K562 (cell line): ENCODE data around the gene NUP214. TPM values are rescaled to one million over a fixed set of nuclear protein-coding genes. Genes with fewer than 3 reads are reported as not detected.
A peak's percentile ranks its signal among the peaks of the same experiment; 100 is the strongest.

Source experiments
- ATAC-seq: fragments of 200-7000 bp; cut with Tn5 transposase; 3 replicates; pipeline ENCODE4 v1.9.1; 2020; ENCODE audit warnings: moderate library complexity
- BruUV-seq: library from RNA; stranded (reverse); fragments of 400-500 nt; replicated peaks from 2 replicates; lab custom pipeline; 2021; lab: Mats Ljungman, UMichigan
- CTCF ChIA-PET: fragments of 300-600 bp; formaldehyde crosslinking; extraction: SDS; loops from one replicate; lab custom pipeline; 2021; ENCODE audit warnings: low intra/inter-chr PET ratio; lab: Yijun Ruan, JAX
- POLR2A ChIA-PET: fragments of 300-600, 350-650 bp; sonication (Branson Sonifier 250); formaldehyde crosslinking; extraction: SDS; loops from one replicate; lab custom pipeline; 2021; ENCODE audit warnings: antibody characterized with exemption, inconsistent platforms; lab: Yijun Ruan, JAX
- DNase-seq, 4 experiments: peaks; one replicate each; pipeline versions ENCODE4 v3.0.0 to v3.0.0-alpha.2; 2011 to 2018; ENCODE audit warnings: low spot score in 3 of 4, mixed read lengths in 3 of 4; ENCODE audit errors: extremely low read depth in 1 of 4
- FAIRE-seq: peaks from 2 replicates; lab custom pipeline; 2011; peaks lifted over from hg19 to GRCh38; lab: Jason Lieb, UNC
- H2AFZ ChIP-seq: 2 replicates; pipeline ENCODE4 v1.6.0; 2011; ENCODE audit warnings: low read depth, low read length, control low read depth, inconsistent platforms
- H3K27ac ChIP-seq: fragments of 200-600 bp; 3 replicates; pipeline ENCODE4 v1.8.0; 2011; ENCODE audit warnings: low read depth, mild to moderate bottlenecking, control low read depth, inconsistent platforms, low read length, moderate library complexity, mixed read lengths; ENCODE audit errors: extremely low read depth
- H3K27me3 ChIP-seq, 2 experiments: fragments of 300-600 bp in 1 of 2; 2 replicates in 1 of 2; 3 replicates in 1 of 2; pipeline versions ENCODE4 v1.6.0 to v1.8.0; 2011; ENCODE audit warnings: inconsistent platforms in 2 of 2, low read length in 2 of 2, mild to moderate bottlenecking in 1 of 2, mixed read lengths in 1 of 2, moderate library complexity in 1 of 2; ENCODE audit not compliant: control insufficient read depth in 2 of 2, insufficient read depth in 2 of 2
- H3K36me3 ChIP-seq: fragments of 300-600 bp; 3 replicates; pipeline ENCODE4 v1.8.0; 2011; ENCODE audit warnings: mild to moderate bottlenecking, low read length, inconsistent platforms; ENCODE audit not compliant: control insufficient read depth, insufficient read depth
- H3K4me1 ChIP-seq, 2 experiments: fragments of 200-600 bp in 1 of 2; replicated peaks in 1 of 2; 2 replicates in 1 of 2; 3 replicates in 1 of 2; pipeline versions ENCODE4 v1.5.1 to v1.8.0; 2011; ENCODE audit warnings: inconsistent platforms in 2 of 2, low read length in 2 of 2, mild to moderate bottlenecking in 1 of 2, mixed read lengths in 1 of 2, moderate library complexity in 1 of 2; ENCODE audit not compliant: control insufficient read depth in 2 of 2, insufficient read depth in 2 of 2
- H3K4me2 ChIP-seq: 2 replicates; pipeline ENCODE4 v1.6.1; 2011; ENCODE audit warnings: low read length, control low read depth, inconsistent platforms, mixed read lengths; ENCODE audit not compliant: insufficient read depth
- H3K4me3 ChIP-seq: fragments of 200-600 bp; sonication (generic), shearing (Covaris generic); 2 replicates; pipeline ENCODE4 v1.5.1; 2016; ENCODE audit warnings: control low read depth, inconsistent platforms
- H3K79me2 ChIP-seq: fragments of 200-600 bp; 3 replicates; pipeline ENCODE4 v1.8.0; 2011; ENCODE audit warnings: low read length, inconsistent platforms; ENCODE audit not compliant: control insufficient read depth, insufficient read depth
- H3K9ac ChIP-seq, 2 experiments: 2 replicates each; pipeline versions ENCODE4 v1.6.0 to v1.6.1; 2011; ENCODE audit warnings: low read depth in 2 of 2, low read length in 2 of 2, control low read depth in 1 of 2, inconsistent platforms in 1 of 2, mild to moderate bottlenecking in 1 of 2, mixed read lengths in 1 of 2; ENCODE audit not compliant: insufficient read depth in 1 of 2
- H3K9me1 ChIP-seq: one replicate; pipeline ENCODE4 v1.6.0; 2011; ENCODE audit warnings: inconsistent platforms, mild to moderate bottlenecking, low read length, moderate library complexity; ENCODE audit not compliant: control insufficient read depth, insufficient read depth
- H3K9me3 ChIP-seq: replicated peaks from 2 replicates; pipeline ENCODE4 v1.5.1; 2011; ENCODE audit warnings: low read depth, low read length, inconsistent platforms; ENCODE audit not compliant: control insufficient read depth, insufficient read depth
- H4K20me1 ChIP-seq: replicated peaks from 2 replicates; pipeline ENCODE4 v1.6.1; 2011; ENCODE audit warnings: low read length, inconsistent platforms, mixed read lengths; ENCODE audit not compliant: control insufficient read depth, insufficient read depth
- CCNT2 ChIP-seq: IDR thresholded peaks from 2 replicates; pipeline ENCODE4 v1.6.1; 2011; ENCODE audit warnings: borderline replicate concordance, low read depth, mild to moderate bottlenecking, moderate library complexity, mixed read lengths, low read length; ENCODE audit not compliant: insufficient read length; ENCODE audit errors: extremely low read depth
- CREB1 ChIP-seq, 2 experiments: sonication (generic) in 1 of 2; formaldehyde crosslinking in 1 of 2; IDR thresholded peaks; 2 replicates each; pipeline versions ENCODE4 v1.6.1 to v1.8.0; 2012 to 2022; ENCODE audit warnings: inconsistent platforms in 1 of 2, mild to moderate bottlenecking in 1 of 2, missing genetic modification reagents in 1 of 2, moderate library complexity in 1 of 2
- HDGF ChIP-seq: fragments of 450-650 bp; IDR thresholded peaks from 2 replicates; pipeline ENCODE4 v1.6.1; 2016
- PHTF2 ChIP-seq: fragments of 250-450 bp; sonication (Bioruptor Pico); IDR thresholded peaks from 2 replicates; pipeline ENCODE4 v1.5.0; 2021; ENCODE audit warnings: mild to moderate bottlenecking
- ZFP36 ChIP-seq: fragments of 150-350 bp; IDR thresholded peaks from 2 replicates; pipeline ENCODE4 v1.6.1; 2018; ENCODE audit warnings: low read length, low read depth; ENCODE audit not compliant: partially characterized antibody
- ZNF696 ChIP-seq: fragments of 250-450 bp; sonication (Bioruptor Pico); conservative IDR thresholded peaks from 2 replicates; pipeline ENCODE4 v1.4.0; 2020; ENCODE audit warnings: mild to moderate bottlenecking, moderate library complexity
- WGBS: fragments of 100-300 bp; shearing (Covaris generic); methylation state at CpG from one replicate; pipeline ENCODE4 v1.1.6; 2016; ENCODE audit warnings: low coverage, mixed read lengths; ENCODE audit not compliant: insufficient coverage; ENCODE audit errors: missing lambda C conversion rate; 5-methylcytosine and 5-hydroxymethylcytosine counted together
- in situ Hi-C: fragments of 300-500 bp; cut with MboI; formaldehyde crosslinking; loops from 4 replicates; pipeline ENCODE4 v1.15.0; 2018; ENCODE audit warnings: inconsistent platforms, mixed read lengths
- intact Hi-C: fragments of 100-400 bp; cut with micrococcal nuclease; formaldehyde crosslinking; loops from 2 replicates; pipeline ENCODE4 v1.14.2; 2022
- polyA plus RNA-seq, 8 experiments: library from polyadenylated mRNA; depleted of rRNA in 4 of 8; stranded (reverse) in 5 of 8; unstranded in 3 of 8; fragments of >200 nt; fragmentation: Nextera tagmentation in 2 of 8; fragmentation: Illumina TruSeq in 1 of 8; extraction: Ambion mirVana in 2 of 8; extraction: Trizol in 1 of 8; gene quantifications; 2 replicates each; pipeline versions ENCODE4 v1.2.1 to v1.2.3, GENCODE V29; 2011 to 2014; ENCODE audit warnings: inconsistent platforms in 1 of 8, missing spikeins in 1 of 8
- total RNA-seq, 7 experiments: library from RNA; depleted of rRNA in 6 of 7; stranded (reverse); fragments of >200 nt in 6 of 7; fragmentation: Illumina TruSeq in 2 of 7; extraction: Trizol in 2 of 7; gene quantifications; 2 replicates each; pipeline versions ENCODE4 v1.2.1 to v1.2.3, GENCODE V29; 2011 to 2021; ENCODE audit warnings: low replicate concordance in 1 of 7
- TF ChIP-seq, protein P1 (sequence below): sonication (generic); formaldehyde crosslinking; IDR thresholded peaks from 2 replicates; pipeline ENCODE4 v1.8.0; 2022; ENCODE audit warnings: missing genetic modification reagents, mild to moderate bottlenecking, moderate library complexity, borderline replicate concordance
- TF ChIP-seq, protein P2 (sequence below): fragments of 250-450 bp; sonication (Bioruptor Pico); IDR thresholded peaks from 2 replicates; pipeline ENCODE4 v1.5.0; 2021; ENCODE audit warnings: mild to moderate bottlenecking, borderline replicate concordance
- TF ChIP-seq, protein P3 (sequence below): sonication (generic); formaldehyde crosslinking; IDR thresholded peaks from 2 replicates; pipeline ENCODE4 v1.8.0; 2022; ENCODE audit warnings: missing genetic modification reagents, mild to moderate bottlenecking, borderline replicate concordance
- TF ChIP-seq, protein P4 (sequence below): fragments of 450-650 bp; IDR thresholded peaks from 2 replicates; pipeline ENCODE4 v1.7.0; 2016; ENCODE audit warnings: borderline replicate concordance

NUP214 gene
- total and polyA plus RNA-seq, 9 of the 15 experiments (the other 6 are each of a cell fraction or from before 2014, with no cell fraction given), result 56.9 to 332 (median 97.1) TPM

DNA sequence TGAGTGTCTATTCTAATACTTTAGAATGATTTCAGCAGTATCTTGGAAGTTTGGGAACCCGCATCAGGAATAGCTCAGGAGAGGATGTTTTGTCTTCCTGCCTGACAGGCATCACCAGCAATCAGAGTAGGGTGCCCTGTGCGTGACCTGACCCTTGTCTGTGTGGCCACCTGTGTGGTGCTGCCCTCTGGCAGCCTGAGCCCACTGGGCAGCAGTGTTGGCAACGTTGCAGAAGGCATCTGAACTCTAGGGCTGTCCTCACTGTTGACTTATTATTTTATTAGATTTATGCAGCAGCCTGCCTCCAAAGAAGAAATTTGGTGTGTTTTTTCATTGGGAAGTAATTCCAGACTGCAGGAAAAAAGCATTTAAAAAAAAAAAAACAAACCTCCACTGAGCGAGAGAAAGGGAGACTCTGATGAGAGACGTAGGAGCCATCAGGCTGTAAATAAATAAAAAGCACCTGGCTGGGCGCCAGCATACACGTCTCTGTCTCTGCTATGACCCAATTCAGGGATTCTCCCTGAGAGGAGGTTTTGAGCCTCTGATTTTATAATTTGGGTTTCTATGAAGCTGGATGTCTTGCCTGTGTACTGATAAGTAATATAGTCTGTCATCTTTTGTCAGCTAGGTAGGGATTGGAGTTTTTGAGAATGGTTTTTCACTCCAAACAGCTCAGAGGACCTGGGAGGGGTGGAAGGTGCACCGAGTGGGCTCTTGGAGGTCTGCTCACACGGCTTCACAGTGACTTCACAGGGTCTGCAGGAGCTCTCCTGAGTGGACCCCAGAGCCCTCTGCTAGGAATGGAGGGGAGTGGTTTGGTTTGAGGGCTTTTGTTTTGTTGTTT lies 101.9 kb downstream of the NUP214 start (continued):
- TF ChIP-seq CCNT2, result no peak
- TF ChIP-seq PHTF2 (CRISPR knock-in tag), result no peak
- no peak for TF ChIP-seq HDGF
- TF ChIP-seq, protein P1, sequence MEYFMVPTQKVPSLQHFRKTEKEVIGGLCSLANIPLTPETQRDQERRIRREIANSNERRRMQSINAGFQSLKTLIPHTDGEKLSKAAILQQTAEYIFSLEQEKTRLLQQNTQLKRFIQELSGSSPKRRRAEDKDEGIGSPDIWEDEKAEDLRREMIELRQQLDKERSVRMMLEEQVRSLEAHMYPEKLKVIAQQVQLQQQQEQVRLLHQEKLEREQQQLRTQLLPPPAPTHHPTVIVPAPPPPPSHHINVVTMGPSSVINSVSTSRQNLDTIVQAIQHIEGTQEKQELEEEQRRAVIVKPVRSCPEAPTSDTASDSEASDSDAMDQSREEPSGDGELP, result no peak

DNA sequence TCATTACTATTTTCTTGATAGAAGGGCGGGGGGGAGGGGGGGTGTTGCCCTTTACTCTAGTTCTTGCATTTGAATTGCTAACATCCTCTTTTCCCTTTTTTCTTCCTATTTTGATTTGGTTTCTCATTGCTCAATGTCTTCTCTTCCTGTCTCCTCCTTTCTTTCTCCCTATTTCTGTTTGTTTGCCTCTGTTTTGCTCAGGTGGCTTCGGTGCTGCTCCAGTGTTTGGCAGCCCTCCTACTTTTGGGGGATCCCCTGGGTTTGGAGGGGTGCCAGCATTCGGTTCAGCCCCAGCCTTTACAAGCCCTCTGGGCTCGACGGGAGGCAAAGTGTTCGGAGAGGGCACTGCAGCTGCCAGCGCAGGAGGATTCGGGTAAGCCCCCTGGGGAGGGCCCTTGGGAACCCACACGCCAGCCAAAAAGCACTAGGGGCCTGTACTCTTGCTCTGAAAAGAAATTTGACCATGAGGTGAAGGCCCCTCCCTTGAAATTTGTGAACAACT lies 102.6 kb downstream of the NUP214 start:
- intact Hi-C loops, result no loop called here
- CTCF ChIA-PET, result no interaction called here
- BruUV-seq, result no TSS peak
- TF ChIP-seq, protein P2, sequence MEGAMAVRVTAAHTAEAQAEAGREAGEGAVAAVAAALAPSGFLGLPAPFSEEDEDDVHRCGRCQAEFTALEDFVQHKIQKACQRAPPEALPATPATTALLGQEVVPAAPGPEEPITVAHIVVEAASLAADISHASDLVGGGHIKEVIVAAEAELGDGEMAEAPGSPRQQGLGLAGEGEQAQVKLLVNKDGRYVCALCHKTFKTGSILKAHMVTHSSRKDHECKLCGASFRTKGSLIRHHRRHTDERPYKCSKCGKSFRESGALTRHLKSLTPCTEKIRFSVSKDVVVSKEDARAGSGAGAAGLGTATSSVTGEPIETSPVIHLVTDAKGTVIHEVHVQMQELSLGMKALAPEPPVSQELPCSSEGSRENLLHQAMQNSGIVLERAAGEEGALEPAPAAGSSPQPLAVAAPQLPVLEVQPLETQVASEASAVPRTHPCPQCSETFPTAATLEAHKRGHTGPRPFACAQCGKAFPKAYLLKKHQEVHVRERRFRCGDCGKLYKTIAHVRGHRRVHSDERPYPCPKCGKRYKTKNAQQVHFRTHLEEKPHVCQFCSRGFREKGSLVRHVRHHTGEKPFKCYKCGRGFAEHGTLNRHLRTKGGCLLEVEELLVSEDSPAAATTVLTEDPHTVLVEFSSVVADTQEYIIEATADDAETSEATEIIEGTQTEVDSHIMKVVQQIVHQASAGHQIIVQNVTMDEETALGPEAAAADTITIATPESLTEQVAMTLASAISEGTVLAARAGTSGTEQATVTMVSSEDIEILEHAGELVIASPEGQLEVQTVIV (CRISPR knock-in tag), result no peak
- TF ChIP-seq, protein P3, sequence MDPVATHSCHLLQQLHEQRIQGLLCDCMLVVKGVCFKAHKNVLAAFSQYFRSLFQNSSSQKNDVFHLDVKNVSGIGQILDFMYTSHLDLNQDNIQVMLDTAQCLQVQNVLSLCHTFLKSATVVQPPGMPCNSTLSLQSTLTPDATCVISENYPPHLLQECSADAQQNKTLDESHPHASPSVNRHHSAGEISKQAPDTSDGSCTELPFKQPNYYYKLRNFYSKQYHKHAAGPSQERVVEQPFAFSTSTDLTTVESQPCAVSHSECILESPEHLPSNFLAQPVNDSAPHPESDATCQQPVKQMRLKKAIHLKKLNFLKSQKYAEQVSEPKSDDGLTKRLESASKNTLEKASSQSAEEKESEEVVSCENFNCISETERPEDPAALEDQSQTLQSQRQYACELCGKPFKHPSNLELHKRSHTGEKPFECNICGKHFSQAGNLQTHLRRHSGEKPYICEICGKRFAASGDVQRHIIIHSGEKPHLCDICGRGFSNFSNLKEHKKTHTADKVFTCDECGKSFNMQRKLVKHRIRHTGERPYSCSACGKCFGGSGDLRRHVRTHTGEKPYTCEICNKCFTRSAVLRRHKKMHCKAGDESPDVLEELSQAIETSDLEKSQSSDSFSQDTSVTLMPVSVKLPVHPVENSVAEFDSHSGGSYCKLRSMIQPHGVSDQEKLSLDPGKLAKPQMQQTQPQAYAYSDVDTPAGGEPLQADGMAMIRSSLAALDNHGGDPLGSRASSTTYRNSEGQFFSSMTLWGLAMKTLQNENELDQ (CRISPR knock-in tag), result no peak
- TF ChIP-seq ZFP36 (no peak), CREB1 (IDR thresholded peaks at IDR 0.05) (no peak), CREB1 (CRISPR knock-in tag; IDR thresholded peaks at IDR 0.05) (no peak), ZNF696 (CRISPR knock-in tag) (no peak)
- TF ChIP-seq, protein P4, sequence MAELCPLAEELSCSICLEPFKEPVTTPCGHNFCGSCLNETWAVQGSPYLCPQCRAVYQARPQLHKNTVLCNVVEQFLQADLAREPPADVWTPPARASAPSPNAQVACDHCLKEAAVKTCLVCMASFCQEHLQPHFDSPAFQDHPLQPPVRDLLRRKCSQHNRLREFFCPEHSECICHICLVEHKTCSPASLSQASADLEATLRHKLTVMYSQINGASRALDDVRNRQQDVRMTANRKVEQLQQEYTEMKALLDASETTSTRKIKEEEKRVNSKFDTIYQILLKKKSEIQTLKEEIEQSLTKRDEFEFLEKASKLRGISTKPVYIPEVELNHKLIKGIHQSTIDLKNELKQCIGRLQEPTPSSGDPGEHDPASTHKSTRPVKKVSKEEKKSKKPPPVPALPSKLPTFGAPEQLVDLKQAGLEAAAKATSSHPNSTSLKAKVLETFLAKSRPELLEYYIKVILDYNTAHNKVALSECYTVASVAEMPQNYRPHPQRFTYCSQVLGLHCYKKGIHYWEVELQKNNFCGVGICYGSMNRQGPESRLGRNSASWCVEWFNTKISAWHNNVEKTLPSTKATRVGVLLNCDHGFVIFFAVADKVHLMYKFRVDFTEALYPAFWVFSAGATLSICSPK, result no peak

More for the DNA sequence above, 102.6 kb downstream of the NUP214 start:
- POLR2A ChIA-PET, result interaction anchor here (1.0 to 11.4 kb wide), 4 partner anchors 8 to 18 kb away, joined by 3 to 156 read pairs (median 4); no protein-coding TSS in a partner anchor
- Histone ChIP-seq H3K4me2 (no peak overlapping the region), H3K4me3 (no peak overlapping the region), H3K4me1 (peaks cover 0 to 3% of the 10 kb centered on the region in 2 experiments; a peak in 2 of 5 replicates), H3K27me3 (no peaks in the 10 kb centered on the region), H2AFZ (no peak overlapping the region), H4K20me1 (no peaks in the 10 kb centered on the region), H3K27ac (no peak overlapping the region), H3K79me2 (no peaks in the 10 kb centered on the region), H3K9me1 (no peaks in the 10 kb centered on the region), H3K9me3 (no peaks in the 10 kb centered on the region), H3K9ac (peak overlapping the region in 1 of 2 experiments; percentile 2; a peak in 1 of 4 replicates), H3K36me3 (peaks cover 88% of the 10 kb centered on the region)
- WGBS, result 93% methylated on average over 9 of the region's 9 CpGs
- FAIRE-seq (no peak), ATAC-seq (no peak), DNase-seq (no peak)
- in situ Hi-C loops, result no loop called here
